T-helper 2 cell (primary cell): ENCODE measurements around the gene CERS2.
"Not testable (repeated sequence)": the region's sequence is repeated elsewhere in the genome, so short reads cannot be mapped to it uniquely, and the experiment has no call there.

Experiments used
- DNase-seq, 5 experiments: peaks; one replicate each; pipeline versions ENCODE4 v3.0.0 to v3.0.0-alpha.2; 2012 to 2022

The CERS2 gene

DNA sequence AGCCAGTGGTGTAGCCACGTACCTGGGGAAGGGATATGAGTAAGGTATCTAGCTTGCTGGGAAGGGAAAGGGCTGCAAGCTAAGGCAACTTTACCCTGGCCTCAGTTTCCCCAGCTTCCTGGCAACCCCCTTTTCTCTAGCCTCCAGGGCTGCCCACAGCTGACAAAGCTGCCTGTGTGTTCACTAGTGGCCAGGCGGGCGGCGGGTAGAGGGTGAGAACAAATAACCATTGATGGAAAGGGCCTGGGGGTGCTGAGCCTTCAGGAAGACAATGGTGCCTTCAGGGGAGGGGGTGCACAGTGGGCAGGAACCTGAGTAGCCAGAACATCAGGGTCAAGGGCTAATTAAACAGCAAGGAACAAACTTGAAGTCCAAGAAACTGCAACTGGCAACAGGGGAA is 6.1 kb downstream of the CERS2 start:
- no peak for DNase-seq

DNA sequence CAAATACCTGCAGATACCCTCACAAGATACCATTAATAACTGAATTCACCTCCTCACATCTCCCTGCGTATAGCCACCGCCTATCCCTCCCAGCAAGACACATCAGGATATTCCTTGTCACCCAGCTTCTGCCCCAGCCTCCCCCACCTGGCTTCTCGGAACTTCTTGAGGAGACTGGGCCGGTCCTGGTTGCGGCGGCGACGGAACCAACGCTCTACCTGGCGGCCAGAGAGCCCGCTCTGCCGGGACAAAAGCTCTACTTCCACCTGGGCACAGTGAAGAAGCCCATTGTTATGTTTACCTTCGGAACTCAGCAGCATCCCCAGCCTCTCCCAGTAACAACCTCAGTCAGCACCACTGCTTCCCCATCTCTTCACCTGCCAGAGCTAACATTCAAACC is 6.7 kb downstream of the CERS2 start:
- no peak for DNase-seq

DNA sequence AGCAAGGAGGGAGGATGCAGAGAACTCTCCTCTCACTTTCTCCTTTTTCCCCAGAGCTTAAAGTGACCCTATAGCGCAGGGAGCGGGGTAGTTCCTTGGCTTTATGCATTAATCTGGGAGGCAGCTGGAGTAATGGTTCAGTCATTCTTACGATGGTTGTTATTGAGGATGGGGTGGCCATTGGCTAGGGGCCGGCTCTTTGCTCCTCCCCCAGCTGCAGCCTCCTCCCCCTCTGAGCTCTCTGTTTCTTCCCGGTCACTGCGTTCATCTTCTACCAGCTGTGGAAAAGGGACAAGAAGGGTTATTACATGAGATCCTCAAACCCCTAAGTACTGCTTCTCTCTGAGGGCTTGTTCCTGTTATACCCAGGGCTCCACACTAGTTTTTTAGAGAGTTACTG is 8.6 kb downstream of the CERS2 start:
- DNase-seq: no peak

DNA sequence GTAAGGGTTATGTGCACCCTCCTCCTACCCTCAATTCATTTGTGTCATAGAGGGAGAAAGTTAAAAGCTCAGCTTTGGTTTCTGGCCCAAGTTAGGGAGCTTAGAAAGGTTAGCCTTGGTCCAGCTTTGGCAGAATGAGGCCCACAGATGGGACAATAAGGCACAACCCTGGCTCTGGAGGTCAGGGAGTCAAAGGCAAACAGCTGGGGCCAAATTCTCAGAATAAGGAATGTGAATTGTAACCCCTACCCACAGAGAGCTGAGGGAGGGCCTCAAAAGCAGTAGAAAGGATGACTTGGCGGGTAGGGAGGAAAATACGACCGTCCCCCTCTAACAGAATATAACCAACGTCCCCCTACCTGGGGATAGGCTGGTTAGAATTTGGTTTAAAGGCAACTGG is 9.0 kb downstream of the CERS2 start:
- no peak for DNase-seq

DNA sequence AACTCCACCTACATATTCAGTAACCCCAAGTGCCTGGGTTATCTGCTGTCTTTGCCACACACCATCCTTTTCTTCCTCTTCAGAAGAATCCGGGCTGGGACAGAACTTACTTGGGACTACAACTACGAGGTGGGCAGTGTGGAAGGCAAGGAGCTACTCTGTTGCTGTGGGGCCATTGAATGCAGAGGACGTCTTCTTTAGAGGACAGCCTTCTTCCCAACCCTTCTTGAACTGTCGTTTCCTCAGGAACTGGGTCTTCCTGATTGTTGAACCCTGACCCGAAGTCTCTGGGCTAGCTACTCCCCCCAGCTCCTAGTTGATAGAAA is 10.5 kb downstream of the CERS2 start:
- DNase-seq: no peak

DNA sequence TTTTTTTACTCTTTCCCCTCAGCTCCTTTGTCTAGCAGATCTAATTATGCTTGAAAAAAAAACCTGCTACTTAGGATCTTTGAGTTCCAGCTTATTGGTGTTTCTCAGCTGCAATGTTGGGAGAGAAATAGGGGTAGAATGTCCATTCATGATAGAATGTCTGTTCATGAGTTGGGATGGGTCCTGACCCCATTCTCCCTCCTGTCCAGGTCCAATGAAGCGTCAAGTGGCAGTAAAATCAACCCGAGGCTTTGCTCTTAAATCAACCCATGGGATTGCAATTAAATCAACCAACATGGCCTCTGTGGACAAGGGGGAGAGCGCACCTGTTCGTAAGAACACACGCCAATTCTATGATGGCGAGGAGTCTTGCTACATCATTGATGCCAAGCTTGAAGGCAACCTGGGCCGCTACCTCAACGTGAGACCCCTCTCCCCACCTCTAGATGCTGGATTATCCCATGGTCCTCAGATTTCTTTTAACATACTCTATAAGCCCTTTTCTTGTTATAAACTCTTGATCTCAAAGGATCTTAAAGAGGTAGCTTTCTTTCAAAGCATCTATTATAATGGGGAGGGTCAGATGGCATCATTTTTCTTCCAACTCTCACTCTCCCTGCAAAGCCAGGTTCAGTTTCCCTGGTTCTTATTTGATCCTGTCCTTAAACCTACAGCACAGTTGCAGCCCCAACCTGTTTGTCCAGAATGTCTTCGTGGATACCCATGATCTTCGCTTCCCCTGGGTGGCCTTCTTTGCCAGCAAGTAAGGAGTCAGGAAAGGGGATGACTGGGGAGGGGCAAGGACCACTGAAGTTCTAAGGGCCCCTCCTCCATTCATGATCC is 11.1 kb downstream of the CERS2 start:
- DNase-seq: no peak

DNA sequence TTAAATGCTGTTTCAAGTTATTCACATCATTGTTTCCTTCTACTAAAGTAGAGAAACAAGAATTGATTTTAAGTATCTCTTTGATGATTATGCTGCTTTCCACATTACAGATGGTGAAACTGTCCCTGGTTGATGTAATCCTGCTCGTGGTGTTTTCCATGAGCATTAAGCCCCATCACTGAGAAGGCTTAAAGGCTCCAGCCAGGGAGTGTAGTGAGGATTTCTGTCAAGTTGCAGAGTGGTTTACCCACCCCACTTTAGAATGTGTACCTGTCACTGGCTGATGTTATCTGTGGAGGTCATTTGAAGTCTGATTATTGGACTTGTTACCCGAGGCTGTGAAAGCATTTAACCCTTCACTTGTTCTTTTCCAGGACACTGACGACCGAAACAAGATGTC is 12.9 kb downstream of the CERS2 start:
- no peak for DNase-seq

DNA sequence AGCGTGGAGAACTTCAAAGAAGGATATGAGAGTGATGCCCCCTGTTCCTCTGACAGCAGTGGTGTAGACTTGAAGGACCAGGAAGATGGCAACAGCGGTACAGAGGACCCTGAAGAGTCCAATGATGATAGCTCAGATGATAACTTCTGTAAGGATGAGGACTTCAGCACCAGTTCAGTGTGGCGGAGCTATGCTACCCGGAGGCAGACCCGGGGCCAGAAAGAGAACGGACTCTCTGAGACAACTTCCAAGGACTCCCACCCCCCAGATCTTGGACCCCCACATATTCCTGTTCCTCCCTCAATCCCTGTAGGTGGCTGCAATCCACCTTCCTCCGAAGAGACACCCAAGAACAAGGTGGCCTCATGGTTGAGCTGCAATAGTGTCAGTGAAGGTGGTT is 14.0 kb downstream of the CERS2 start:
- no peak for DNase-seq

DNA sequence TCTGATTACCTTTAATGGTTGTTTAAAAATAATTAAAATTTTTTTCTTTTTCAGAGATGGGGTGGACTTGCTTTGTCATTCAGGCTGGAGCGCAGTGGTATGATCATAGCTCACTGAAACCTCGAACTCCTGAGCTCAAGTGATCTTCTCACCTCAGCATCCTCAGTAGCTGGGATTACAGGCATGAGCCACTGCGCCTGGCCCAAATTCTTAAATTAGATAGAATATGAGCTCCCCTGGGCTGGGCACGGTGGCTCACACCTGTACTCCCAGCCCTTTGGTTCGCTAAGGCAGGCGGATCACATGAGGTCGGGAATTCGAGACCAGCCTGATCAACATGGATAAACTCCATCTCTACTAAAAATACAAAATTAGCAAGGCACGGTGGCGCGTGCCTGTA is 17.0 kb downstream of the CERS2 start:
- no peak for DNase-seq

DNA sequence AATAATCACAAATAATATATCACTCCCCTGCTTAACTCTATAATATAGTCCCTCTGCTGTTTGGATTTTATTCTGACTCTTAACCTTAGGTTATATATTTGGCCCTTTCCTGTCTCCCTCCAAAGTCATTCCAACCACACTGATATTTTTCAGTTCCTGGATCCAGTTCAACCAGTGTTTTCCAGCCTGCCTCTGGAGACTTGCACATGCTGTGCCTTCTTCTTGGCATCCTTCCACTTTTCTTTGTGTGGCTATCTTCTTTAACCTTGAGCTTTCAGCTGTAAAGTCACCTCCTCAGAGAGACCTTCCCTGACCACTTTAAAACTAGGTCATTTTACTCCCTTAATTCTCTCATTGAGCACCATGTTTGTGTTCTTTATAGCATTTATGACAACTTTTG is 19.4 kb downstream of the CERS2 start:
- no peak for DNase-seq

DNA sequence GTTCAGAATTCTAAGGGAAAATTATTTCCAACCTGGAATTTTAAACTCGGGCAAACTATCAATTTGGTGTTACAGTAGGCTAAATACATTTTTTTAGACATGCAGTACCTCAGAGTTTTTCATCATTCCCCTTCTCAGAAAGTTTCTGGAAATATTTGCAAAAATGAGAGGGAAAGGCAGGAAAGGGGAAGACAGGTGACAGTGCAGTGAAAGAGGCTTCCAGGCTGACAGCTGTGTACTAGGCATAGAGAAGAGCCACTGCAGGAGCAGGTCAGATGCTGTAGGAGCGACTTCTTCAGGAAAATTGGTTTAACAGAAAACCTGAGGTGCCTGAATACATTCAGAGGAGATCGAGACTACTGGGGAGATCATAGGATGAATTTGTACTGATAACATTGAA is 19.9 kb downstream of the CERS2 start:
- no peak for DNase-seq

DNA sequence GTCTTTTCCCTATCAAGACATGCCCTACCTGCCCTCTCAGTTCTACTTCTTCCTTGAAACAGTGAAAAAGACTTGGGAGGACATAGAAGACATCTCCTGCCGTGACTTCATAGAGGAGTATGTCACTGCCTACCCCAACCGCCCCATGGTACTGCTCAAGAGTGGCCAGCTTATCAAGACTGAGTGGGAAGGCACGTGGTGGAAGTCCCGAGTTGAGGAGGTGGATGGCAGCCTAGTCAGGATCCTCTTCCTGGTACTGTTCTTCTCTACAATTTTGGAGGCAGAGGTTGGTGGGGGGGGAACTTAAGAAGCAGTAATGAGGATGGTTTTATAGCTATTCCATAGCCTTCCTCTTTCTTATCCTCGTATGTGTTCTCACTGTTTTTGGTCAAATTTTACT is 29.8 kb downstream of the CERS2 start:
- DNase-seq: no peak

DNA sequence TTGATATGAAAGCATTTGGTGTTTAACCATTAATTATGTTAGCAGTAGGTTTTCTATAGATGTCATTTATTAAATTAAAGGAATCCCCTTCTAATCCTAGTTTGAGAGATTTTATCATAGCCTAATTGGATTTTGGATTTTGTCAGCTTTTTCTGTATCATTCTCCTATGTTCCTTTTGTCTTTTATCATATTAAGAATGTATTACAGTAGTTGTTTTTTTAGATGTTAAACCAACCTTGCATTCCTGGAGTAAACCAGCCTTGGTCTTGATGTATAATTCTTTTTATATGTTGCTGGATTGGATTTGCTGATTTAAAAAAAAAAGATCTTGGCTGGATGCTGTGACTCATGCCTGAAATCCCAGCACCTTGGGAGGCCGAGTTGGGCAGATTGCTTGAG is 42.9 kb downstream of the CERS2 start:
- DNase-seq: peak in 1 of 5 experiments; percentile 59

DNA sequence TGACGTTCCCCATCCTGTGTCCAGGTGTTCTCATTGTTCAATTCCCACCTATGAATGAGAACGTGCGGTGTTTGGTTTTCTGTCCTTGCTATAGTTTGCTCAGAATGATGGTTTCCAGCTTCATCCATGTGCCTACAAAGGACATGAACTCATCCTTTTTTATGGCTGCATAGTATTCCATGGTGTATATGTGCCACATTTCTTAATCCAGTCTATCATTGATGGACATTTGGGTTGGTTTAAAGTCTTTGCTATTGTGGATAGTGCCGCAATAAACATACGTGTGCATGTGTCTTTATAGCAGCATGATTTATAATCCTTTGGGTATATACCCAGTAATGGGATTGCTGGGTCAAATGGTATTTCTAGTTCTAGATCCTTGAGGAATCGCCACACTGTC is 45.9 kb downstream of the CERS2 start:
- DNase-seq: not testable (repeated sequence)

DNA sequence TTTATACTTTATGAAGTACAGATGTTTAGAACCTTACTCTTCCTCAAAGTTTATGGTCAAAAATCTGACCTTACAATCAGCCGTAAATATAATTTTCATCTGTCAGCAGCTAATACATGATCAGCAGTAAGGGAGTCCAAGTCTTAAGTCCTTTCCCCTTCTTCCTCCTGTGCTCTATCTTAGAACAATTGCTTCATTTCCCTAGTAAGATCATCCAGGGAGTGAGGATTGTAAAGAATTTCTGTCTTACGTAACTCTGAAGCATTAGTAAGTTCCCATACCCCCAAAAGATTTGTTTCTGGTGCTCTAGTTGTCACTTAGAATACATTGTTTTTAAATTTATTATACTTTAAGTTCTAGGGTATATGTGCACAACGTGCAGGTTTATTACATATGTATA is 46.3 kb downstream of the CERS2 start:
- DNase-seq: no peak

DNA sequence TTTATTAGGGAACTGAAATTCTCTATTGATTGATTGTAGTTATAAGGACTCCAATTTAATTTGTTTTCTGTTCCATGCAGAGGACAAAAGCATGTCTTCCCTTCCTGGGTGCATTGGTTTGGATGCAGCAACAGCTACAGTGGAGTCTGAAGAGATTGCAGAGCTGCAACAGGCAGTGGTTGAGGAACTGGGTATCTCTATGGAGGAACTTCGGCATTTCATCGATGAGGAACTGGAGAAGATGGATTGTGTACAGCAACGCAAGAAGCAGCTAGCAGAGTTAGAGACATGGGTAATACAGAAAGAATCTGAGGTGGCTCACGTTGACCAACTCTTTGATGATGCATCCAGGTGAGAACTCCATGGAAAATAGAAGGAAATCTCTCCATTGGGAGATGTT is 47.0 kb downstream of the CERS2 start:
- DNase-seq: no peak

DNA sequence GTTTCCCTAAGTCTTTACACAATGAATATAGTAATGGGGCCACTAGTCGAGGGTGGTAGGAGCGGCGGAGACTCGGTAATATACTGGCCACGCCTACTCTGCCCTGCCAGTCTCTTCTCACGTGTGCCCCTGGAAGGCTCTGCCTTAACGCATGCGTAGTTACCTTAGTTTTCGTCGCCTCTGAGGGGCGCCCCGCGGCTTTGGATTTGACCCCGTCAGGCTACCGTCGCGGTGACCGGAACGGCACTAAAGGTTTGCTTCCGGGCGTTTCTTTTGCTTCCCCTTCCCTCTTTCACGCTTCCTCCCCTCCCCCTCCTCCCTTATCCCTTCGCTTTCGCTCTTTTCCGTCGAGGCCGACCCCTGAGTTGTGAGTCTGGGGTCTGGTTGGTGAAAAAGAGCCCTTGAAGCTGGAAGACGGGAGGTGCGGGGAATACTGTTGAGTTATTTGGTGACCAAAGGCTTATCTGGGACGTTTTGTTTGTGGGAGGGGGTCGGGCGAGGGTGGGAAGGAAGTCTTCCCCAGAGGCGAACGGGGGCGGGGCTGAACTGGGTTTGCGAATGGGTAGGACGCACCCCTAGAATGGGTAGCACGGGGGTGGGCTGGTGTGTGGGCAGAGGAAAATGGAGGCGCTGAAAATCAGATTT is 48.4 kb downstream of the CERS2 start, which contains the start of gene SETDB1:
SETDB1 (plus strand) TSS at position 267 of the 645 bp plus-strand sequence. CDS start 1,352 bp downstream, outside the sequence.
- DNase-seq: peak; percentile 66 to 98 (median 86)

DNA sequence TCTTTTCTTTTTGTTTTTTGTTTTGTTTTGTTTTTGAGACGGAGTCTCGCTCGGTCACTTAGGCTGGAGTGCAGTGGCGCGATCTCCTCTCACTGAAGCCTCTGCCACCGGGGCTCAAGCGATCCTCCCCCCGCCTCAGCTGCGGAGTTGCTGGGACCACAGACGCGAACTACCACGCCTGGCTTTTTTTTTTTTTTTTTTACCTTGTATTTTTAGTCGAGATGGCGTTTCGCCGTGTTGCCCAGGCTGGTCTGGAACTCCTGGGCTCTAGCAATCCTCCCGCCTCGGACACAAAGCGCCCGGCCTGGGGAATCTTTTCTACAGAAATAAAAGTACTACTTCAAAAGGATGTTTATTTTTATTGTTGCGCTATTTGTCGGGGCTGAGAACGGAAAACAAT is 49.6 kb downstream of the CERS2 start:
- peak in 1 of 5 experiments; percentile 47 for DNase-seq

DNA sequence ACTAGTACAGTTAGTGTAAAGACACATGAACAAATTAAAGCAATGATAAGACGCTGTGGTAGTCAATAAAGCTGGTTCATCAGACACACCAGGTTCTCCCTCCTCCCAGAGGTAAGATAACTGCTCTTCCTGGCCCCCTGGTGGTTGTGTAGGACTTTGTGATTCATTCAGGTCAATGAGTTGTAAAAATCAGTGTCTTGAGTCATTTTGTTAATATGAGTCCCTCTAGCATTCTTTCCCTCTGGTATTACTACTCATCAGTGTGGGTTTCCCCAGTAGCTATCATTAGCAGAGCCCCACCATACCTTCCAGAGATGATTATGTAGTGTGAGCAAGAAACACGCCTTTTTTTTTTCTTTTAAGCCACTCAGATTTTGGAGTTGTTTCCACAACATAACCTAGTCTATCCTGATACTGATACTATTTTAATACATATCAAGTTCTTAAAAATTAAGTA is 52.1 kb downstream of the CERS2 start:
- DNase-seq: peak; percentile 17 to 90 (median 52)

DNA sequence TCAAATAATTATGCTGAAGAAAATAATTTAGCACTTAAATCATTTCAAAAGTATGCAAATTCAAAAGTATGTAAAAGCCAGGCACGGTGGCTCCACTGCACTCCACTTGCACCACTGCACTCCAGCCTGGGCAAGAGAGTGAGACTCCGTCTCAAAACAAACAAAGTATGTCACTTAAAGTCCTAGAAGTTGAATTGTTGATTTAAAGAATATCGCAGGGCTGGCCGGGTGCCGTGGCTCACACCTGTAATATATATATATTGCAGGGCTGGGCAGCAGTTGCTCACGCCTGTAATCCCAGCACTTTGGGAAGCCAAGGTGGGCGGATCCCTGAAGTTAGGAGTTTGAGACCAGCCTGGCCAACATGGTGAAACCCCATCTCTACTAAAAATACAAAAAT is 57.2 kb downstream of the CERS2 start:
- no peak for DNase-seq
